Transverse colon (tissue), 4 donors: ENCODE results near the gene CNPY4. TPM values are rescaled to one million over a fixed set of nuclear protein-coding genes. Genes with fewer than 3 reads are reported as not detected.

Source experiments
- DNase-seq: peaks from one replicate; pipeline ENCODE4 v3.0.0-alpha.2; 2019
- H3K27ac ChIP-seq, 4 donors: fragments of 200-600 bp; sonication (generic); 2 replicates each; pipeline ENCODE4 v1.5.1; 2016 to 2018; ENCODE audit warnings: inconsistent platforms in 4 of 4
- H3K27me3 ChIP-seq: fragments of 200-600 bp; sonication (generic); 2 replicates; pipeline ENCODE4 v1.5.1; 2017; ENCODE audit warnings: inconsistent platforms
- H3K36me3 ChIP-seq, 4 donors: fragments of 200-600 bp; sonication (generic); 2 replicates each; pipeline ENCODE4 v1.5.1; 2017 to 2019; ENCODE audit warnings: inconsistent platforms in 4 of 4
- H3K4me1 ChIP-seq, 4 donors: fragments of 200-600 bp; sonication (generic); 2 replicates each; pipeline ENCODE4 v1.5.1; 2017 to 2020; ENCODE audit warnings: inconsistent platforms in 4 of 4
- H3K4me3 ChIP-seq, 4 donors: fragments of 200-600 bp; sonication (generic); 1 replicate in 1 of 4; 2 replicates in 3 of 4; pipeline versions ENCODE4 v1.5.1 to v1.6.1; 2017 to 2019; ENCODE audit warnings: inconsistent platforms in 4 of 4
- H3K9me3 ChIP-seq, 2 donors: fragments of 200-600 bp; sonication (generic); 2 replicates each; pipeline ENCODE4 v1.5.1; 2017 to 2019; ENCODE audit warnings: inconsistent platforms in 2 of 2
- EP300 ChIP-seq: sonication (generic); formaldehyde crosslinking; IDR thresholded peaks from one replicate; pipeline ENCODE4 v1.6.1; 2017; ENCODE audit warnings: antibody characterized with exemption, low read depth
- POLR2A ChIP-seq: fragments of 450-650 bp; IDR thresholded peaks from one replicate; pipeline ENCODE4 v1.6.1; 2016; ENCODE audit warnings: antibody characterized with exemption, mild to moderate bottlenecking, moderate library complexity
- POLR2AphosphoS5 ChIP-seq, 3 donors: sonication (generic); formaldehyde crosslinking; IDR thresholded peaks; one replicate each; pipeline ENCODE4 v1.6.1; 2016; ENCODE audit warnings: antibody characterized with exemption in 3 of 3
- WGBS, 2 donors: methylation state at CpG; one replicate each; pipeline ENCODE4 v1.1.5; 2018; ENCODE audit warnings: low coverage in 1 of 2; 5-methylcytosine and 5-hydroxymethylcytosine counted together
- in situ Hi-C, 4 donors: fragments of 200-750 bp; cut with MboI; loops; one replicate each; pipeline versions ENCODE4 v1.15.0 to v1.15.1; 2017; ENCODE audit warnings: low sequenced_read_pairs in 3 of 4, low pct_ligation_motif_present in 1 of 4, low pct_unique_long_range_greater_than_20kb in 1 of 4
- intact Hi-C: fragments of 100-400 bp; cut with DNase I; formaldehyde crosslinking; loops from one replicate; pipeline ENCODE4 v1.15.1; 2023; ENCODE audit warnings: low total_unique reads
- total RNA-seq, 4 donors: library from RNA; depleted of rRNA; stranded (reverse); fragments of >200 nt; gene quantifications; one replicate each; pipeline ENCODE4 v1.1.0, GENCODE V29; 2016
- TF ChIP-seq, protein P1 (sequence below), 5 experiments: fragments of 200-600 bp in 3 of 5; fragments of 450-650 bp in 2 of 5; sonication (generic) in 3 of 5; IDR thresholded peaks; 1 replicate in 2 of 5; 2 replicates in 3 of 5; pipeline ENCODE4 v1.5.1; 2016 to 2017; ENCODE audit warnings: antibody characterized with exemption in 5 of 5, inconsistent platforms in 3 of 5, mild to moderate bottlenecking in 2 of 5, moderate library complexity in 1 of 5

CNPY4 gene, protein sequence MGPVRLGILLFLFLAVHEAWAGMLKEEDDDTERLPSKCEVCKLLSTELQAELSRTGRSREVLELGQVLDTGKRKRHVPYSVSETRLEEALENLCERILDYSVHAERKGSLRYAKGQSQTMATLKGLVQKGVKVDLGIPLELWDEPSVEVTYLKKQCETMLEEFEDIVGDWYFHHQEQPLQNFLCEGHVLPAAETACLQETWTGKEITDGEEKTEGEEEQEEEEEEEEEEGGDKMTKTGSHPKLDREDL
- total RNA-seq: 1 to 10 TPM; 4.9 to 9.4 (median 7.0) TPM

DNA sequence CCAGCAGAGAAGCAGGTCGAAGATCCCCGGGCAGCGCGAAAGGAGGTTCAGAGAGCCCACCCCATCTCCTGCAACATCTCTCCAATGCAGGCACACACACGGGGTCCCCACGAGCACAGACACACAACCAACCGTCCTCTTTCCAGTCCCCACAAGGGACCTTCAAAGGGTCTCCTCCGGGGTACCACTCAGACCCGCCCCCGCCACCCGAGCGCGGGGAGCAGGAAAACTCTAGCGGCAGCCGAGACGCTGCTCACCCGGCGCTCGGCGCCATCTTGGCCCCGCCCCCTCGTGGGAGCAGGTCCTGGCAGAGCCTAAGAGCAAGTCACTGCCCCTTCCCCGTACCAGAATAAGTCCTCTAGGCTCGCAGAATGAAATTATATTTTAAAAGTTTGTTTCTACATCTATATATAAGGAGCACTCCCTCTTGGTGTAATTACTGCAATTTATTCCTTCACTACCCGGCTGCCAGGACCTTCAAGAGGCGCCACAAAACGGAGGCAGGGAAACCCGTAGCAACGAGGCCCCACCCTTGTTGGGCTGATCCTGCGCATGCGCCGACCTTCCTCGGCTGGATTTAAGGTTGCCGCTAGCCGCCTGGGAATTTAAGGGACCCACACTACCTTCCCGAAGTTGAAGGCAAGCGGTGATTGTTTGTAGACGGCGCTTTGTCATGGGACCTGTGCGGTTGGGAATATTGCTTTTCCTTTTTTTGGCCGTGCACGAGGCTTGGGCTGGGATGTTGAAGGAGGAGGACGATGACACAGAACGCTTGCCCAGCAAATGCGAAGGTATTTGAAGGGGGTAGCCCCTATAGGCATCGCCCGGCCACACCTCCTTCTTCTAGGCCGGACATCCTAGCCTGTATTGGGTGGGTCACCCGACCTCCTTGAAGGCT is at the start of gene CNPY4, which contains the start of gene TAF6:
Gene CNPY4, plus strand, starts transcription at position 563 of the 898 bp plus-strand sequence. Its CDS starts 111 bp downstream, at position 674.
Gene TAF6, minus strand, starts transcription at position 287 of the 898 bp plus-strand sequence. CDS start 5,149 bp downstream, outside the sequence.
- H3K9me3 ChIP-seq: no peaks in the 10 kb centered on the region
- WGBS, 2 donors: 0% methylated on average over 47 of the region's 49 CpGs; no CpG with 5 or more reads in 1 of the 2 donors

DNA sequence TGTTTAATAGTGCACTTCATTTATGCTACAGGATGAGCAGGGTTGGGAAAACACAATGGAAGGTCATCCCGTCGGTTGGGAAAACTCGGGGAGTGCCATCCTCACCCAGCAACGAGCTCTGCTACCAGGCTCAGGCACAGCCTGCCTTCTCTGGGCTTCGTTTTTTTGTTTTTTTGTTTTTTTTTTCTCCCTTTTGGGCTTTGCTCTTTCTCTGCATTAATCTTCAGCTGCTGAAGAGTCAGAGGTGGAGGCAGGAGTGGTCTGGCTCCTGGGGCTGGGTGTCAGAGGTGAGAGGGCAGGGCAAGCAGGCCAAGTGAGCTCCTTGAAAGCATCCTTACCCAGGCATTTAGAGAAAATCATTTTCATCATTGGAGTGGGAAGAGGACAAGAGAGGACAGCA is 49.4 kb upstream of the CNPY4 start:
- H3K4me3 ChIP-seq: no peak overlapping the region
- no peaks in the 10 kb centered on the region for H3K27me3 ChIP-seq
- peaks cover 0 to 7% (median 6%) of the 10 kb centered on the region in 4 donors for H3K4me1 ChIP-seq
- DNase-seq: no peak
- 93 to 100% methylated on average over 2 to 5 of the region's 5 CpGs for WGBS, 2 donors
- no peak overlapping the region for H3K27ac ChIP-seq
- no peak for TF ChIP-seq EP300
- TF ChIP-seq, protein P1, sequence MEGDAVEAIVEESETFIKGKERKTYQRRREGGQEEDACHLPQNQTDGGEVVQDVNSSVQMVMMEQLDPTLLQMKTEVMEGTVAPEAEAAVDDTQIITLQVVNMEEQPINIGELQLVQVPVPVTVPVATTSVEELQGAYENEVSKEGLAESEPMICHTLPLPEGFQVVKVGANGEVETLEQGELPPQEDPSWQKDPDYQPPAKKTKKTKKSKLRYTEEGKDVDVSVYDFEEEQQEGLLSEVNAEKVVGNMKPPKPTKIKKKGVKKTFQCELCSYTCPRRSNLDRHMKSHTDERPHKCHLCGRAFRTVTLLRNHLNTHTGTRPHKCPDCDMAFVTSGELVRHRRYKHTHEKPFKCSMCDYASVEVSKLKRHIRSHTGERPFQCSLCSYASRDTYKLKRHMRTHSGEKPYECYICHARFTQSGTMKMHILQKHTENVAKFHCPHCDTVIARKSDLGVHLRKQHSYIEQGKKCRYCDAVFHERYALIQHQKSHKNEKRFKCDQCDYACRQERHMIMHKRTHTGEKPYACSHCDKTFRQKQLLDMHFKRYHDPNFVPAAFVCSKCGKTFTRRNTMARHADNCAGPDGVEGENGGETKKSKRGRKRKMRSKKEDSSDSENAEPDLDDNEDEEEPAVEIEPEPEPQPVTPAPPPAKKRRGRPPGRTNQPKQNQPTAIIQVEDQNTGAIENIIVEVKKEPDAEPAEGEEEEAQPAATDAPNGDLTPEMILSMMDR (IDR thresholded peaks at IDR 0.05): no peak
- no peak for TF ChIP-seq POLR2A
- H3K9me3 ChIP-seq: peaks cover 22 to 24% of the 10 kb centered on the region in 2 donors
- H3K36me3 ChIP-seq: peaks cover 10 to 56% (median 36%) of the 10 kb centered on the region in 4 donors
- intact Hi-C loops: no loop called here
- in situ Hi-C loops: loop anchor here in 3 of 4 donors (10.0 to 25.0 kb wide), 2 partner anchors 75 to 158 kb away; partner anchors contain the start of gene TRIM4 (in 3 of the 3)

More for the DNA sequence above, at the start of gene CNPY4, which contains the start of gene TAF6:
- H3K4me3 ChIP-seq: peak within 1 kb of the TSS; percentile 63 to 78 (median 73)
- no peaks in the 10 kb centered on the region for H3K27me3 ChIP-seq
- intact Hi-C loops (no loop called here), in situ Hi-C loops (no loop called here)
- TF ChIP-seq POLR2A: peak; percentile 56
- no peak for TF ChIP-seq EP300
- TF ChIP-seq, protein P1 (IDR thresholded peaks at IDR 0.05): peak in 3 of 5 experiments; percentile 13 to 34 (median 28)
- peak; percentile 48 to 66 (median 50) for TF ChIP-seq POLR2AphosphoS5 (IDR thresholded peaks at IDR 0.05)
- DNase-seq: peak; percentile 96
- peak within 1 kb of the TSS; percentile 88 to 94 (median 90) for H3K27ac ChIP-seq
- no peaks in the 10 kb centered on the region for H3K36me3 ChIP-seq
- peaks cover 6 to 24% (median 21%) of the 10 kb centered on the region in 4 donors for H3K4me1 ChIP-seq

DNA sequence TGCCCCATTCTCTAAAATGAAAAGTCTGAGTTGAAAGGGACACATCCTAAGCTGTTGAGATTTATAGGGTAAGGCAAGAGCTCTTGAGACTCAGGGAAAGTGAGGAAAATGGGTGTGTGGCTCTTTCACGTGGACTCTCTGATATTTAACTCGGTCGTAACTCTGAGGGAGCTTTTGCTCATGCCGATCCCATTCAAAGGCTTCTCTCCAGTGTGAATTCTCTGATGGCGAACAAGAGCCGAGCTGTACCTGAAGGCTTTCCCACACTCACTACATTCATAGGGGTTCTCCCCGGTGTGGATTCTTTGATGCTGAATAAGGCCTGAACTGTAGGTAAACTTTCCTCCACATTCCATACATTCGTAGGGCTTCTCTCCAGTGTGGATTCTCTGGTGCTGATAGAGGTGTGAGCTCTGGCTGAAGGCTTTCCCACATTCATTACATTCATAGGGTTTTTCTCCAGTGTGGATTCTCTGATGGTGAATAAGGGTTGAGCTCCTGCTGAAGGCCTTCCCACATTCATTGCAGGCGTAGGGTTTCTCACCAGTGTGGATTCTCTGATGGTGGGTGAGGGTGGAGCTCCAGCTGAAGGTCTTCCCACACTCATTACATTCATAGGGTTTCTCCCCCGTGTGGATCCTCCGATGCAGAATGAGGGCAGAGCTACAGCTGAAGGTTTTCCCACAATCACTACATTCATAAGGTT is 48.3 kb upstream of the CNPY4 start:
- in situ Hi-C loops: loop anchor here in 3 of 4 donors (10.0 to 25.0 kb wide), 2 partner anchors 76 to 159 kb away; partner anchors contain the start of gene TRIM4 (in 3 of the 3)
- Histone ChIP-seq H3K36me3 (peaks cover 10 to 68% (median 42%) of the 10 kb centered on the region in 4 donors), H3K9me3 (peaks cover 22 to 24% of the 10 kb centered on the region in 2 donors), H3K27ac (no peak overlapping the region), H3K27me3 (no peaks in the 10 kb centered on the region), H3K4me3 (no peak overlapping the region), H3K4me1 (peaks cover 0 to 2% (median 0%) of the 10 kb centered on the region in 4 donors)
- no peak for TF ChIP-seq POLR2AphosphoS5 (IDR thresholded peaks at IDR 0.05)
- no peak for TF ChIP-seq POLR2A
- intact Hi-C loops: no loop called here
- 93 to 97% methylated on average over 5 to 11 of the region's 11 CpGs for WGBS, 2 donors
- no peak for DNase-seq

DNA sequence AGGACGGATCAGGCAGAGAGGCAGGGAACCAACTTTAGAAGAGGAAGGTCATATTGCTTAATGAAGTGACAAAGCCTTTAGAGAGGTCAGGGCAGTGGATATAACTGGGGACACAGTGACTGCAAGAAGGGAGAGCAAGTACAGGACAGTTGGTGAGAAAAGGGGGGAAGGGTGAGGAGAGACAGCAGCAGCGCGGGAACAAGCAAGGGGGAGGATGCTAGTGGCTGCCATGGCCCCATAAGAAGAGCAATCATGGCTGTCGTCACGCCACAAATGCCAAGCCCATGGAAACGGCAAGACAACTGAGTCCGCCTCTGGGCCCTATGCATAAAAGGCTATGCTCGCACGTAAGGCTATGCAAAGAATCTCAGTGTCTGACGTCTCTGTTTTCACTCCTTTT is 47.0 kb upstream of the CNPY4 start:
- H3K36me3 ChIP-seq: peaks cover 10 to 78% (median 48%) of the 10 kb centered on the region in 4 donors
- intact Hi-C loops: no loop called here
- no peaks in the 10 kb centered on the region for H3K27me3 ChIP-seq
- peaks cover 0 to 9% (median 7%) of the 10 kb centered on the region in 4 donors for H3K4me1 ChIP-seq
- no peak overlapping the region for H3K27ac ChIP-seq
- peaks cover 22 to 24% of the 10 kb centered on the region in 2 donors for H3K9me3 ChIP-seq
- H3K4me3 ChIP-seq: no peak overlapping the region
- no peak for DNase-seq
- 94 to 98% methylated on average over 9 to 10 of the region's 10 CpGs for WGBS, 2 donors
- TF ChIP-seq EP300 (no peak), POLR2A (no peak)
- in situ Hi-C loops: loop anchor here in 3 of 4 donors (10.0 to 25.0 kb wide), 2 partner anchors 78 to 160 kb away; partner anchors contain the start of gene TRIM4 (in 3 of the 3)
